Measurements from ENCODE around the gene MAPK11. TPM values are rescaled to one million over a fixed set of nuclear protein-coding genes. Genes with fewer than 3 reads are reported as not detected.

Gene MAPK11
- total and polyA plus RNA-seq, 9 of the 15 experiments (the other 6 are each of a cell fraction or from before 2014, with no cell fraction given): 0.06 to 14.6 (median 5.3) TPM

DNA sequence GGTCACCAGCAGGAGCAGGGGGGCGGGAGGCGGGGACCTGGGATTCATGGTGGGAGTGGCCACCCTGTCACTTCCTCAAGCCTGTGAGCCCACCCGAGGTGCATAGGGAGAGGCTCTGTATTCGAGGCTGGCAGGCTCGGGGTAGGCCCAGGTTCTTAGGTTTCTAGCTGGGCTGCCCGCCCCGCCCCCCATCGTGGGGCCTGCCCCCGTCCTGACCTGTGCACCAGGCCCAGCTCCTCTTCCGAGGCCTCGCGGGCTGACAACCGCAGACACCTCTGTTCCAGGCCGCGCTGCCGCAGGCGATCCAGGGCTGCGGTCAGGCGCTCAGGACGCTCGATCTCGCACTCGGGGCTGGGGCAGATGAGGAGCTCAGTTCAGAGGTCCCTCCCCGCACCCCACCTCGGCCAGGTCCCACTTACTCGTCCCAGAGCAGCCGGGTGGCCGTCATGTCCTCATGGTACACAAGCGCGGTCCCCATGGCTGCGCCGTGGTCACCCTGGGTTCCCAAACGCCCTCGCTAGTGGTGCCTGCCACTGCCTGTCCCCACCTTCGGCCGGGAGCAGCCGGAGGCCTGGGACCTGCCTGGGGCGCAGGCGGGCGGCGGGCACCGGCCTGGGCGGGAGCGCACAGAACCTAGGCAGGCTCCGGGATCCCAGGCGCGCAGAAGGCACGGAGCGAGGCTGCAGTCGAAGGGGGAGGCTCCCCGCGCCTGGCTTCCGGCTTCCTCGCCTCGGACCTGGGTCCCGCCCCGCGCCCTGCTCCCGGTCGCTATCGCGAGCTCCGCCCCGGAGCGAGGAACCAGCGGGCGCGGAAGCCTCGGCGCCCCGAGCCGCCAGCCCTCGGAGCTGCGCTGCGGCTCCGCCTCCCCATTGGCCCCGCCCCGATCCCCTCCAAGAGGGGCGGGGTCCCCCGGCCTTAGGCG, 19.4 kb downstream of the MAPK11 start, which contains the start of gene HDAC10:
HDAC10 (minus strand) TSS at position 711 of the 922 bp plus-strand sequence; CDS start at position 478, 233 bp downstream.
- in situ Hi-C loops (cut with MboI) (no loop called here), intact Hi-C loops (cut with micrococcal nuclease) (no loop called here)
- Histone ChIP-seq H3K4me2 (ENCODE audit: insufficient read depth, low read length) (peak within 1 kb of the TSS; percentile 83), H3K36me3 (ENCODE audit: control insufficient read depth, insufficient read depth, low read length) (peaks cover 60% of the 10 kb centered on the region; the same call in 2 of the 3 replicates), H3K4me3 (peak within 1 kb of the TSS; percentile 62), H2AFZ (ENCODE audit: low read depth, low read length) (peak within 1 kb of the TSS; percentile 63; the same call in 1 of the 2 replicates), H3K27me3 (ENCODE audit: control insufficient read depth in 2 of 2, insufficient read depth in 2 of 2, low read length in 2 of 2) (no peaks in the 10 kb centered on the region), H3K27ac (ENCODE audit: extremely low read depth, low read depth, low read length) (peak within 1 kb of the TSS; percentile 83), H3K79me2 (ENCODE audit: control insufficient read depth, insufficient read depth, low read length) (peaks cover 23% of the 10 kb centered on the region), H3K9me1 (ENCODE audit: control insufficient read depth, insufficient read depth, low read length) (no peaks in the 10 kb centered on the region), H4K20me1 (replicated peaks; ENCODE audit: control insufficient read depth, insufficient read depth, low read length) (no peaks in the 10 kb centered on the region), H3K9ac (ENCODE audit: insufficient read depth in 1 of 2, low read depth in 2 of 2, low read length in 2 of 2) (peak within 1 kb of the TSS; percentile 83 to 98), H3K4me1 (replicated peaks in 1 of 2; ENCODE audit: control insufficient read depth in 2 of 2, insufficient read depth in 2 of 2, low read length in 2 of 2) (peaks cover 9 to 86% of the 10 kb centered on the region in 2 experiments), H3K9me3 (replicated peaks; ENCODE audit: control insufficient read depth, insufficient read depth, low read depth, low read length) (no peaks in the 10 kb centered on the region)
- CTCF ChIA-PET (ENCODE audit: low intra/inter-chr PET ratio): no interaction called here
- under 1% methylated on average over 41 of the region's 81 CpGs for WGBS (ENCODE audit: insufficient coverage, low coverage, missing lambda C conversion rate)
- FAIRE-seq (peak; percentile 61), ATAC-seq (peak; percentile 93), DNase-seq (ENCODE audit: extremely low read depth in 1 of 4, low spot score in 3 of 4) (peak; percentile 78 to 88 (median 82))
- POLR2A ChIA-PET: interaction anchor here (0.6 to 1.4 kb wide), 8 partner anchors 8 to 91 kb away, joined by 3 to 5 read pairs (median 4); no protein-coding TSS in a partner anchor
- TSS peak; percentile 33 for BruUV-seq (replicated peaks)
- TF ChIP-seq HCFC1 (IDR thresholded peaks at IDR 0.05; ENCODE audit: low read depth, low read length) (peak; percentile 44), TCF7 (IDR thresholded peaks at IDR 0.05; ENCODE audit: borderline replicate concordance) (no peak), HDAC1 (IDR thresholded peaks at IDR 0.05) (peak in 1 of 2 experiments; percentile 86; a peak in 2 of 4 replicates), ILF3 (IDR thresholded peaks at IDR 0.05; ENCODE audit: borderline replicate concordance) (no peak), ARNT (IDR thresholded peaks at IDR 0.05) (no peak), FOXJ3 (CRISPR knock-in tag; IDR thresholded peaks at IDR 0.05) (no peak), NRF1 (conservative IDR thresholded peaks at IDR 0.05 in 1 of 2, IDR thresholded peaks at IDR 0.05 in 1 of 2) (peak; percentile 68 to 75; a peak in 3 of 4 replicates), ZSCAN29 (IDR thresholded peaks at IDR 0.05) (0 out of 2 replicates have a peak, but pooled peaks have one; percentile 37), PHB (CRISPR knock-in tag; IDR thresholded peaks at IDR 0.05) (no peak), DACH1 (IDR thresholded peaks at IDR 0.05; ENCODE audit: partially characterized antibody) (no peak), NFATC3 (IDR thresholded peaks at IDR 0.05) (no peak), ZNF696 (CRISPR knock-in tag; conservative IDR thresholded peaks at IDR 0.05) (no peak), MTF1 (CRISPR knock-in tag; IDR thresholded peaks at IDR 0.05; ENCODE audit: borderline replicate concordance) (no peak), SMAD3 (CRISPR knock-in tag; conservative IDR thresholded peaks at IDR 0.05) (no peak), PML (IDR thresholded peaks at IDR 0.05; ENCODE audit: low read length) (0 out of 2 replicates have a peak, but pooled peaks have one; percentile 14), BRD9 (IDR thresholded peaks at IDR 0.05; ENCODE audit: low read depth, partially characterized antibody) (no peak), NELFE (IDR thresholded peaks at IDR 0.05; ENCODE audit: insufficient read depth, insufficient read length) (no peak), NFYB (IDR thresholded peaks at IDR 0.05; ENCODE audit: extremely low read depth, insufficient read length) (no peak)
- TF ChIP-seq, protein P1, sequence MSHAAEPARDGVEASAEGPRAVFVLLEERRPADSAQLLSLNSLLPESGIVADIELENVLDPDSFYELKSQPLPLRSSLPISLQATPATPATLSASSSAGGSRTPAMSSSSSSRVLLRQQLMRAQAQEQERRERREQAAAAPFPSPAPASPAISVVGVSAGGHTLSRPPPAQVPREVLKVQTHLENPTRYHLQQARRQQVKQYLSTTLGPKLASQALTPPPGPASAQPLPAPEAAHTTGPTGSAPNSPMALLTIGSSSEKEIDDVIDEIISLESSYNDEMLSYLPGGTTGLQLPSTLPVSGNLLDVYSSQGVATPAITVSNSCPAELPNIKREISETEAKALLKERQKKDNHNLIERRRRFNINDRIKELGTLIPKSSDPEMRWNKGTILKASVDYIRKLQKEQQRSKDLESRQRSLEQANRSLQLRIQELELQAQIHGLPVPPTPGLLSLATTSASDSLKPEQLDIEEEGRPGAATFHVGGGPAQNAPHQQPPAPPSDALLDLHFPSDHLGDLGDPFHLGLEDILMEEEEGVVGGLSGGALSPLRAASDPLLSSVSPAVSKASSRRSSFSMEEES (CRISPR knock-in tag; IDR thresholded peaks at IDR 0.05): no peak
- TF ChIP-seq, protein P2, sequence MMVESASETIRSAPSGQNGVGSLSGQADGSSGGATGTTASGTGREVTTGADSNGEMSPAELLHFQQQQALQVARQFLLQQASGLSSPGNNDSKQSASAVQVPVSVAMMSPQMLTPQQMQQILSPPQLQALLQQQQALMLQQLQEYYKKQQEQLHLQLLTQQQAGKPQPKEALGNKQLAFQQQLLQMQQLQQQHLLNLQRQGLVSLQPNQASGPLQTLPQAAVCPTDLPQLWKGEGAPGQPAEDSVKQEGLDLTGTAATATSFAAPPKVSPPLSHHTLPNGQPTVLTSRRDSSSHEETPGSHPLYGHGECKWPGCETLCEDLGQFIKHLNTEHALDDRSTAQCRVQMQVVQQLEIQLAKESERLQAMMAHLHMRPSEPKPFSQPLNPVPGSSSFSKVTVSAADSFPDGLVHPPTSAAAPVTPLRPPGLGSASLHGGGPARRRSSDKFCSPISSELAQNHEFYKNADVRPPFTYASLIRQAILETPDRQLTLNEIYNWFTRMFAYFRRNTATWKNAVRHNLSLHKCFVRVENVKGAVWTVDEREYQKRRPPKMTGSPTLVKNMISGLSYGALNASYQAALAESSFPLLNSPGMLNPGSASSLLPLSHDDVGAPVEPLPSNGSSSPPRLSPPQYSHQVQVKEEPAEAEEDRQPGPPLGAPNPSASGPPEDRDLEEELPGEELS (CRISPR knock-in tag; IDR thresholded peaks at IDR 0.05; ENCODE audit: borderline replicate concordance): no peak

Data from K562 (cell line).